HepG2 (cell line): ENCODE data around the gene CARD19. TPM values are rescaled to one million over a fixed set of nuclear protein-coding genes. Genes with fewer than 3 reads are reported as not detected.

Source experiments
- ATAC-seq: fragments of 200-7000 bp; cut with Tn5 transposase; 3 replicates; pipeline ENCODE4 v1.9.1; 2020; ENCODE audit warnings: mild to moderate bottlenecking, moderate library complexity
- BruUV-seq: library from RNA; stranded (reverse); fragments of 400-500 nt; replicated peaks from 2 replicates; lab custom pipeline; 2021; lab: Mats Ljungman, UMichigan
- CTCF ChIA-PET: fragments of 300-600 bp; formaldehyde crosslinking; extraction: SDS; loops from one replicate; lab custom pipeline; 2021; ENCODE audit warnings: low total read pairs, inconsistent platforms, low intra/inter-chr PET ratio; lab: Yijun Ruan, JAX
- POLR2A ChIA-PET: fragments of 350-600 bp; sonication (Branson Sonifier 250); formaldehyde crosslinking; loops from one replicate; lab custom pipeline; 2020; ENCODE audit warnings: antibody characterized with exemption, inconsistent platforms; lab: Yijun Ruan, JAX
- DNase-seq: peaks from one replicate; pipeline ENCODE4 v3.0.0-alpha.2; 2015; ENCODE audit warnings: low spot score
- FAIRE-seq: peaks from 3 replicates; lab custom pipeline; 2011; peaks lifted over from hg19 to GRCh38; lab: Jason Lieb, UNC
- H2AFZ ChIP-seq: one replicate; pipeline ENCODE4 v1.6.1; 2011; ENCODE audit warnings: low read length, inconsistent platforms
- H3K27ac ChIP-seq: fragments of 300-600 bp; 3 replicates; pipeline ENCODE4 v1.8.0; 2011; ENCODE audit warnings: mixed run types, mild to moderate bottlenecking, mixed read lengths, low read length, inconsistent platforms; ENCODE audit not compliant: insufficient read depth; ENCODE audit errors: extremely low read length
- H3K27me3 ChIP-seq, 2 experiments: fragments of 200-600 bp in 1 of 2; 2 replicates in 1 of 2; 3 replicates in 1 of 2; pipeline versions ENCODE4 v1.6.0 to v1.8.0; 2011; ENCODE audit warnings: low read length in 2 of 2, mild to moderate bottlenecking in 2 of 2, moderate library complexity in 2 of 2, inconsistent platforms in 1 of 2; ENCODE audit not compliant: insufficient read depth in 2 of 2, control insufficient read depth in 1 of 2
- H3K36me3 ChIP-seq, 2 experiments: fragments of 200-600 bp in 1 of 2; replicated peaks in 1 of 2; 2 replicates in 1 of 2; 3 replicates in 1 of 2; pipeline versions ENCODE4 v1.5.1 to v1.8.0; 2011; ENCODE audit warnings: low read length in 2 of 2, inconsistent platforms in 1 of 2; ENCODE audit not compliant: insufficient read depth in 2 of 2, control insufficient read depth in 1 of 2
- H3K4me1 ChIP-seq: 2 replicates; pipeline ENCODE4 v1.5.1; 2012; ENCODE audit warnings: low read length, inconsistent platforms; ENCODE audit not compliant: insufficient read depth
- H3K4me2 ChIP-seq: 2 replicates; pipeline ENCODE4 v1.6.0; 2011; ENCODE audit warnings: low read depth, low read length, inconsistent platforms
- H3K4me3 ChIP-seq, 3 experiments: fragments of 200-600 bp in 1 of 3; sonication (generic), shearing (Covaris generic) in 1 of 3; replicated peaks in 1 of 3; 2 replicates each; pipeline ENCODE4 v1.5.1; 2011 to 2016; ENCODE audit warnings: low read length in 3 of 3, inconsistent platforms in 2 of 3, low read depth in 2 of 3, mild to moderate bottlenecking in 2 of 3, control low read depth in 1 of 3, mixed read lengths in 1 of 3; ENCODE audit not compliant: insufficient read depth in 1 of 3
- H3K79me2 ChIP-seq: one replicate; pipeline ENCODE4 v1.6.1; 2011; ENCODE audit warnings: low read length, inconsistent platforms; ENCODE audit not compliant: insufficient read depth
- H3K9ac ChIP-seq: 2 replicates; pipeline ENCODE4 v1.6.0; 2011; ENCODE audit warnings: mild to moderate bottlenecking, low read depth, low read length, inconsistent platforms; ENCODE audit not compliant: insufficient read depth
- H3K9me3 ChIP-seq: 2 replicates; pipeline ENCODE4 v1.5.1; 2012; ENCODE audit warnings: mild to moderate bottlenecking, low read length
- H4K20me1 ChIP-seq: 2 replicates; pipeline ENCODE4 v1.6.0; 2011; ENCODE audit warnings: inconsistent platforms, mild to moderate bottlenecking, low read length, moderate library complexity; ENCODE audit not compliant: insufficient read depth
- ARNTL ChIP-seq: sonication (generic); formaldehyde crosslinking; IDR thresholded peaks from 2 replicates; pipeline ENCODE4 v1.4.0; 2020; ENCODE audit warnings: mild to moderate bottlenecking, missing genetic modification reagents
- ATAD3A ChIP-seq: sonication (generic); formaldehyde crosslinking; IDR thresholded peaks from 2 replicates; pipeline ENCODE4 v1.4.0; 2020; ENCODE audit warnings: missing genetic modification reagents
- ELF4 ChIP-seq: sonication (generic); formaldehyde crosslinking; IDR thresholded peaks from 2 replicates; pipeline ENCODE4 v1.5.0; 2020; ENCODE audit warnings: missing genetic modification reagents, mild to moderate bottlenecking, moderate library complexity, borderline replicate concordance
- KDM3A ChIP-seq: IDR thresholded peaks from 2 replicates; pipeline ENCODE4 v1.6.1; 2018; ENCODE audit warnings: low read depth, missing compliant biosample characterization
- ZBTB39 ChIP-seq: sonication (generic); formaldehyde crosslinking; IDR thresholded peaks from 2 replicates; pipeline ENCODE4 v1.5.0; 2020; ENCODE audit warnings: missing genetic modification reagents
- ZFP41 ChIP-seq: sonication (generic); formaldehyde crosslinking; IDR thresholded peaks from 2 replicates; pipeline ENCODE4 v1.4.0; 2020; ENCODE audit warnings: mild to moderate bottlenecking, missing genetic modification reagents, borderline replicate concordance
- ZKSCAN5 ChIP-seq: sonication (generic); formaldehyde crosslinking; IDR thresholded peaks from 2 replicates; pipeline ENCODE4 v1.5.1; 2020; ENCODE audit warnings: mild to moderate bottlenecking, missing genetic modification reagents
- ZNF142 ChIP-seq: sonication (generic); formaldehyde crosslinking; IDR thresholded peaks from 2 replicates; pipeline ENCODE4 v1.4.0; 2020; ENCODE audit warnings: missing genetic modification reagents
- ZNF749 ChIP-seq: sonication (generic); formaldehyde crosslinking; IDR thresholded peaks from 2 replicates; pipeline ENCODE4 v1.8.0; 2022; ENCODE audit warnings: mild to moderate bottlenecking, missing genetic modification reagents, moderate library complexity, borderline replicate concordance
- ZNF790 ChIP-seq: sonication (generic); formaldehyde crosslinking; IDR thresholded peaks from 2 replicates; pipeline ENCODE4 v1.8.0; 2022; ENCODE audit warnings: missing genetic modification reagents, mild to moderate bottlenecking, borderline replicate concordance
- WGBS: methylation state at CpG from one replicate; pipeline ENCODE4 v1.1.6; 2017; ENCODE audit warnings: low lambda C conversion rate; 5-methylcytosine and 5-hydroxymethylcytosine counted together
- in situ Hi-C: cut with HindIII; loops from 2 replicates; pipeline ENCODE4 v1.10.0; 2017; ENCODE audit warnings: low pct_unique_long_range_greater_than_20kb; ENCODE audit not compliant: extremely low pct_ligation_motif_present
- intact Hi-C: fragments of 100-400 bp; cut with micrococcal nuclease; formaldehyde crosslinking; loops from one replicate; pipeline ENCODE4 v1.10.0; 2022; ENCODE audit not compliant: unreplicated experiment
- polyA plus RNA-seq, 8 experiments: library from polyadenylated mRNA; depleted of rRNA in 3 of 8; stranded (reverse) in 7 of 8; unstranded in 1 of 8; fragments of >200 nt; fragmentation: Illumina TruSeq in 4 of 8; extraction: Trizol in 4 of 8; gene quantifications; 2 replicates each; pipeline versions ENCODE4 v1.2.1 to v1.2.3, GENCODE V29; 2011 to 2016; ENCODE audit warnings: low read depth in 4 of 8, missing spikeins in 1 of 8, mixed read lengths in 1 of 8; ENCODE audit not compliant: insufficient read depth in 1 of 8
- total RNA-seq, 5 experiments: library from RNA; depleted of rRNA; stranded (reverse); fragments of >200 nt; fragmentation: Illumina TruSeq; extraction: Trizol; gene quantifications; 2 replicates each; pipeline ENCODE4 v1.2.3, GENCODE V29; 2016; ENCODE audit warnings: low read depth in 1 of 5

Gene CARD19
- total and polyA plus RNA-seq, 2 of the 13 experiments (the other 11 are each of a cell fraction or from before 2014, with no cell fraction given), result 18.4 to 47.2 TPM

- TF ChIP-seq ELF4 (no peak), ZKSCAN5 (CRISPR knock-in tag) (no peak), ZFP41 (CRISPR knock-in tag) (0 out of 2 replicates have a peak, but pooled peaks have one; percentile 31), ZNF790 (CRISPR knock-in tag) (0 out of 2 replicates have a peak, but pooled peaks have one; percentile 13), ARNTL (0 out of 2 replicates have a peak, but pooled peaks have one; percentile 10), ATAD3A (CRISPR knock-in tag) (no peak), KDM3A (no peak), ZNF749 (0 out of 2 replicates have a peak, but pooled peaks have one; percentile 10)
Observed at GRCh38 chr9:93118863-93119702, 23.1 kb downstream of the CARD19 start (continued).

GRCh38 chr9:93119703-93119952, 23.6 kb downstream of the CARD19 start:
- H3K79me2 ChIP-seq, result no peaks in the 10 kb centered on the region
- no peak for ATAC-seq
- POLR2A ChIA-PET, result interaction anchor here (0.6 to 13.7 kb wide), 11 partner anchors 8 to 188 kb away, joined by 3 to 195 read pairs (median 5); partner anchors contain the start of genes CARD19 and NINJ1
- H3K9ac ChIP-seq, result 0 out of 2 replicates have a peak overlapping the region, but pooled peaks have one; percentile 9
- peak overlapping the region; percentile 52 for H3K27ac ChIP-seq
- no TSS peak for BruUV-seq
- peaks cover 42% of the 10 kb centered on the region for H3K4me1 ChIP-seq
- peaks cover 15 to 27% of the 10 kb centered on the region in 2 experiments; a peak in 4 of 5 replicates for H3K36me3 ChIP-seq
- WGBS, result 38% methylated on average over 4 of the region's 5 CpGs
- peak overlapping the region in 1 of 3 experiments; percentile 53; a peak in 1 of 6 replicates for H3K4me3 ChIP-seq
- intact Hi-C loops, result no loop called here
- no peak for DNase-seq
- no peaks in the 10 kb centered on the region for H3K27me3 ChIP-seq
- CTCF ChIA-PET, result no interaction called here
- no peaks in the 10 kb centered on the region for H3K9me3 ChIP-seq
- no peak overlapping the region for H2AFZ ChIP-seq
- H4K20me1 ChIP-seq, result no peaks in the 10 kb centered on the region
- FAIRE-seq, result no peak
- in situ Hi-C loops, result no loop called here
- peak overlapping the region; percentile 50 for H3K4me2 ChIP-seq
- TF ChIP-seq ZBTB39 (0 out of 2 replicates have a peak, but pooled peaks have one; percentile 58), ZNF142 (CRISPR knock-in tag) (peak; percentile 52; the same call in 1 of the 2 replicates)
